HEK293T (cell line): Measurements from ENCODE around the gene KLHL22.

Source experiments
- CTCF ChIA-PET: fragments of 350-600 bp; formaldehyde crosslinking; extraction: SDS; loops from one replicate; lab custom pipeline; 2021; ENCODE audit warnings: antibody characterized with exemption, inconsistent platforms; lab: Yijun Ruan, JAX
- POLR2A ChIA-PET: fragments of 350-600 bp; formaldehyde crosslinking; extraction: SDS; loops from one replicate; lab custom pipeline; 2020; ENCODE audit warnings: antibody characterized with exemption, inconsistent platforms; lab: Yijun Ruan, JAX
- DNase-seq: peaks from one replicate; pipeline ENCODE4 v3.0.0; 2012; ENCODE audit warnings: mixed read lengths; ENCODE audit errors: extremely low spot score
- ARNT ChIP-seq: fragments of 450-650 bp; IDR thresholded peaks from 2 replicates; pipeline ENCODE4 v1.6.1; 2017; ENCODE audit warnings: mild to moderate bottlenecking
- BHLHE40 ChIP-seq: fragments of 450-650 bp; IDR thresholded peaks from 2 replicates; pipeline ENCODE4 v1.6.1; 2016; ENCODE audit warnings: mild to moderate bottlenecking, moderate library complexity, borderline replicate concordance
- CTBP1 ChIP-seq: fragments of 450-650 bp; IDR thresholded peaks from 2 replicates; pipeline ENCODE4 v1.6.1; 2016; ENCODE audit warnings: borderline replicate concordance
- ELF4 ChIP-seq: fragments of 450-650 bp; IDR thresholded peaks from 2 replicates; pipeline ENCODE4 v1.6.1; 2017; ENCODE audit warnings: antibody characterized with exemption
- FOXA1 ChIP-seq: fragments of 450-650 bp; IDR thresholded peaks from 2 replicates; pipeline ENCODE4 v1.6.1; 2016; ENCODE audit warnings: mild to moderate bottlenecking
- FOXK2 ChIP-seq: fragments of 450-650 bp; IDR thresholded peaks from 2 replicates; pipeline ENCODE4 v1.6.1; 2016; ENCODE audit warnings: mild to moderate bottlenecking
- FOXM1 ChIP-seq: fragments of 450-650 bp; IDR thresholded peaks from 2 replicates; pipeline ENCODE4 v1.6.1; 2017; ENCODE audit warnings: mild to moderate bottlenecking, borderline replicate concordance
- HDGF ChIP-seq: fragments of 450-650 bp; IDR thresholded peaks from 2 replicates; pipeline ENCODE4 v1.6.1; 2017; ENCODE audit warnings: antibody characterized with exemption, borderline replicate concordance
- L3MBTL2 ChIP-seq: fragments of 450-650 bp; conservative IDR thresholded peaks from 2 replicates; pipeline ENCODE4 v1.6.1; 2016; ENCODE audit warnings: mild to moderate bottlenecking
- LEF1 ChIP-seq: fragments of 450-650 bp; IDR thresholded peaks from 2 replicates; pipeline ENCODE4 v1.6.1; 2017; ENCODE audit warnings: mild to moderate bottlenecking, borderline replicate concordance
- NFRKB ChIP-seq: fragments of 450-650 bp; IDR thresholded peaks from 2 replicates; pipeline ENCODE4 v1.6.1; 2016; ENCODE audit warnings: mild to moderate bottlenecking, moderate library complexity
- SP1 ChIP-seq: fragments of 450-650 bp; IDR thresholded peaks from 2 replicates; pipeline ENCODE4 v1.6.1; 2017
- SUZ12 ChIP-seq: fragments of 450-650 bp; IDR thresholded peaks from 2 replicates; pipeline ENCODE4 v1.6.1; 2016; ENCODE audit warnings: mild to moderate bottlenecking
- TARDBP ChIP-seq: fragments of 450-650 bp; IDR thresholded peaks from 2 replicates; pipeline ENCODE4 v1.6.1; 2016
- ZNF384 ChIP-seq: fragments of 450-650 bp; IDR thresholded peaks from 2 replicates; pipeline ENCODE4 v1.6.1; 2016
- TF ChIP-seq, protein P1 (sequence below): fragments of 450-650 bp; IDR thresholded peaks from 2 replicates; pipeline ENCODE4 v1.6.1; 2016

Gene KLHL22

DNA sequence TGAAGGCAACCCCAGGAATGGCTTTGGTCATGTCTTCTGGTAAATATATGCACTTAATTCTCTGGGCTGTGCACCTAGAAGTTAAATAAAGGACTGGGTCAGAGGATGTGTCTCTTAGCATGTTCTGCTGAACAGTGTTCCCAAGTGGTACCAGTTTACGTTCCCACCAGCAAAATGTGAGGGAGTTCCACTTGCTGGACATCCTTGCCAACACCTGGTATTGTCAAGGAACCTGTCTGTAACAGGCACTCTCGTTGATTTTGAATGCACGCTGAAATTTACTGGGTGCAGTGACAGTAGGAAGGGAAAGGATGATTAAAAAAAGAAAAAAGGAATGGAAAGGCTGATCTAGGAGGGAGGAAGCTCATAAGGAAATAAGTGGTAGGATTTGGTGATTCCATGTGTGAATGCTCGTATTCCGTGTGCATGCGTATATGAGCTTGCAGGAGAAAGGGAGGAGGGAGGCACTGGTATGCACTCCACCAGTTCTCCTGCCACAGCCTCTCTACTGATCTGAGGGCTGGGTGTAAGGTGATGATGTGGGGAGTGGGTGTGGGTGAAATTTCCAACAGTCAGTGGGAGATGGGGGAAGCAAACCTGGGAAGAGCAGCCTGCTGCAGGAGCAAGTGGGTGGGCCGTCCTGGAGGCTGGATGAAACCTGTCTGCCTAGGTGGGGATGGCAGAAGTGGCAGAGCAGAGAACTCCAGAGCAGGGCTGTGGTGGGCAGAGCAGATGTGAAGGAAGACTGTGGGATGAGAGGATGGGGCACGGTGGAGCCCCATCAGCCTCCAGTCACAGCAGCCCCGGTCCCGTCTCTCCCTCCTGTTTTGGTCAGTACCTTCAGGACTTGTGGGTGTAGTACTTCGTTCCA, 26.8 kb upstream of the KLHL22 start:
- CTCF ChIA-PET: no interaction called here
- TF ChIP-seq ZNF384 (no peak), TARDBP (no peak), LEF1 (no peak), SP1 (no peak), ELF4 (no peak), BHLHE40 (no peak), L3MBTL2 (no peak), HDGF (no peak), NFRKB (no peak), FOXM1 (no peak), FOXK2 (no peak), SUZ12 (no peak), FOXA1 (no peak)
- POLR2A ChIA-PET: interaction anchor here (1.3 kb wide), 1 partner anchor 15 kb away, joined by 3 read pairs; the partner anchor contains the start of gene MED15
- DNase-seq: no peak

DNA sequence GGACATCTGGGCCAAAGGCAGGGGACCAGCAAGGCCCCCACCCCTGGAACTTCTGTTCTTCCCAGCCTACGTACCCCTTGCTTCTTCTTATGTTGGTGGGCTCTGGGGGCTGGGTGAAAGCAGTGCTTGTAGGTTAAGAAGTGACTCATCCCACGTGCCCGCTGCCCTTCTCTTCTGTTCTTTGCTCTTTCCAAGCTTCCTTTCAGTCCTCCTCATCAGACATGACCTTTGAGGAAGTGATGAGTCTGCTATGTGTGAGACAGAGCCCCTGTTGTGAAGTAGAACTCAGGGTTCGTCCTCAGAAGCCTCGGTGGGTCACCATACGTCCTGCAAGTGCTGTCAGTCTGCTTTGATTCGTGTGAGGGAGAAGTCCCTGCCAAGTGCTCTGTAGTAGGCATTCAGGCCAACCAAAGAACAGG, 24.5 kb upstream of the KLHL22 start:
- CTCF ChIA-PET: no interaction called here
- DNase-seq: no peak
- TF ChIP-seq CTBP1 (no peak), ZNF384 (no peak), SUZ12 (no peak), TARDBP (no peak), BHLHE40 (no peak), ARNT (no peak)
- POLR2A ChIA-PET: no interaction called here

GRCh38 chr22:20519558-20519957, 24.0 kb upstream of the KLHL22 start:
- CTCF ChIA-PET: no interaction called here
- POLR2A ChIA-PET: no interaction called here
- no peak for TF ChIP-seq NFRKB
- TF ChIP-seq LEF1: no peak
- no peak for TF ChIP-seq L3MBTL2
- no peak for TF ChIP-seq ELF4
- no peak for TF ChIP-seq TARDBP
- TF ChIP-seq SUZ12: no peak
- TF ChIP-seq, protein P1, sequence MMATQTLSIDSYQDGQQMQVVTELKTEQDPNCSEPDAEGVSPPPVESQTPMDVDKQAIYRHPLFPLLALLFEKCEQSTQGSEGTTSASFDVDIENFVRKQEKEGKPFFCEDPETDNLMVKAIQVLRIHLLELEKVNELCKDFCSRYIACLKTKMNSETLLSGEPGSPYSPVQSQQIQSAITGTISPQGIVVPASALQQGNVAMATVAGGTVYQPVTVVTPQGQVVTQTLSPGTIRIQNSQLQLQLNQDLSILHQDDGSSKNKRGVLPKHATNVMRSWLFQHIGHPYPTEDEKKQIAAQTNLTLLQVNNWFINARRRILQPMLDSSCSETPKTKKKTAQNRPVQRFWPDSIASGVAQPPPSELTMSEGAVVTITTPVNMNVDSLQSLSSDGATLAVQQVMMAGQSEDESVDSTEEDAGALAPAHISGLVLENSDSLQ: no peak
- no peak for TF ChIP-seq FOXA1
- no peak for TF ChIP-seq SP1
- TF ChIP-seq BHLHE40: no peak
- TF ChIP-seq FOXK2: no peak
- no peak for TF ChIP-seq FOXM1
- no peak for TF ChIP-seq CTBP1
- no peak for TF ChIP-seq ZNF384
- TF ChIP-seq ARNT: no peak
- TF ChIP-seq HDGF: no peak
- no peak for DNase-seq

DNA sequence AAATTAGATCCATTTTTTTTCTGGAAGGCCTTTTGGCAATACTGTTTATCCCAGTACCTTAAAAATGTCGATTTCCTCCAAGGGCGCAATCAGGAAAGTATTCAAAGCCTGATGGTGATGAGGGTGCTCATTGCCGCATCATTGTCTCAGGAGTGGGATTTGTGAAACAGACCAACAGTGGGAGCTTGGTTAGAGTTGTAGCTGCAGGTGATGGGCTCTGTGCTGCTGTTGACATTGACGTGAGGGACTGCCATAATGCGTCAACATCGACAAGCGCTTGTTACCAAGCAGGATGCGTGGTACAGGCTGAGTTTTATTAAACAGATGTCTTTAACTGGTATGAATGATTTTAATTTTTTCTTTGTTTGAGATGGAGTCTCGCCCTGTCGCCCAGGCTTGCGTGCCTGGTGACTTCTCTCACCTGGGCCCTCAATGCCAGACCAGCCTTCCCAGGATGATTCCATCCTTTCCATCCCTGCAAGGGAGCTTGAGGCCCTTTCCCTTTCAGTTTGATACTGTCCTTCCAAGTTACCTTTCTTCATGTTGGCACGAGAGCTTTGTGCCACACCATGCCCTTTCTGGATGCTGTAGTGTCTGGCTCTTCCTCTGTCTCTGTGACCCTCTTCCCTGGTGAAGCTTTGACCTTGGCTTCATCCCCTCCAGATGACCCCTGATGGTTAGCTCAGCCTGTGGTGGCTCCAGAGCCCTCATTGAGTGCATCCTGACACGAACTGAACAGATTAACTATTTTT, 22.4 kb upstream of the KLHL22 start:
- no peak for DNase-seq
- TF ChIP-seq FOXM1: no peak
- no peak for TF ChIP-seq BHLHE40
- TF ChIP-seq ARNT: no peak
- CTCF ChIA-PET: no interaction called here
- POLR2A ChIA-PET: interaction anchor here (0.8 to 1.1 kb wide), 2 partner anchors 9 to 11 kb away, joined by 4 to 6 read pairs; partner anchors contain the start of gene MED15

DNA sequence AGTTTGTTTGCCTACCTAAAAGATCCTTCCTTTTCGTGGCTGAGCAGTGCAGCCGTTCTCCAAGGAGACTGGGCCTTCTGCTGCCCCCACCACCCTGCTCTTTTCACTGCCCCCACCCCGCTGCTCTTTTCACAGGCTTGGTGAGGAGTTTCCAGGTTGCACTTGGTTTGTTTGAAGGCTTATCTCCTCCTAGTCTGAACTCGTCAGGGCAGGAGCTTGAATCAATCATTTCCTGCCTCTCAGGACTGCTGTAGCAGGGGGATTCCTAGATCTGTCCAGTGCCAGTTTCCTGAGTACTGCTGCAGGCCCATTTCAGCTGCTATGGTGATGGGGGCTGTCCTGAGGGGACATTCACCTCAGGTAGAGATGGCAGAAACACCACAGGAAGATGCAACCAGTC, 21.8 kb upstream of the KLHL22 start:
- CTCF ChIA-PET: no interaction called here
- POLR2A ChIA-PET: no interaction called here
- TF ChIP-seq SUZ12 (no peak), ARNT (no peak), SP1 (no peak), HDGF (no peak), CTBP1 (no peak), NFRKB (no peak), L3MBTL2 (no peak), FOXK2 (no peak), FOXA1 (no peak), BHLHE40 (no peak), LEF1 (no peak), ZNF384 (no peak), FOXM1 (no peak), TARDBP (no peak), ELF4 (no peak)
- TF ChIP-seq, protein P1: no peak
- DNase-seq: no peak

DNA sequence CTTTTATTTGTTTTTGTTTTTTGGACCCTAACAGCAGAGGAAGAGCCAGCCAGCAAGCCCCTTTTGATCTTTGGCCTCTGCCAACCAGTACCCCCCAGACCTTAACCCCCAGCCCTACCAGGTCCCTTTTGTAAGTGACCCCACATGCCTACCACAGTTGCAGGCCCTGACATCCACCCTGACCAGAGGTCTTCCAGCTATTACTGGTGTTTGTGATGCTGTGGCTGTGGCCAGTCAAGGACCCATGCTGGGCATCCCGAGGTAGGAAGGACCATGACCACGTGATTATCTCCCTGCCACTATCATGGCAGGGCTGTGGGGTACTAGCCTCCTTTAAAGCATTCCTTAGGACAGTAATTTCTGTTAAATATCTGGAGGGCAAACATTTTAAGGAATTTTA, 20.8 kb upstream of the KLHL22 start:
- TF ChIP-seq SUZ12 (no peak), ELF4 (no peak), HDGF (no peak)
- TF ChIP-seq, protein P1: no peak
- no peak for DNase-seq
- CTCF ChIA-PET: no interaction called here
- POLR2A ChIA-PET: no interaction called here
